Measurements from ENCODE around the gene GPR52.

Gene GPR52

DNA sequence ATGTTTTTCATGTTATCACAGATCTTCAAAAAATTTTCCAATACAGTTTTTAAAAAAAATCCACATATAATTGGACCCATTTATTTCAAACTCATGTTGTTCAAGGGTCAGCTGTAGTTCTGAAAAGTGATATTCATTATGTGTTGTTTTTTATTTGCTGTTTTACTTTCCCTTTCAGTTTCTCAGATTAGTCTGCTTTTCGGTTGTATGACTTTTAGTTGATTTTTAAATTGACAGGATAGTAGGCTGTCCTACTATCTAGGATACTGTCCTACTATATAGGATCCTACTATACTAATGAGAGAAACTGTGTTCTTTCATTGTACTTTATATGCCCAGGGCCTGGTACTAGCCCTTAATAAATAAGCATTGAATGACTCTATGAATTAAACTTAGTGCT lies 33.6 kb upstream of the GPR52 start:
- Histone ChIP-seq H3K9ac (ENCODE audit: low read length) (no peak overlapping the region), H3F3A (ENCODE audit: insufficient read depth) (peaks cover 17% of the 10 kb centered on the region), H4K20me1 (ENCODE audit: low read depth, low read length) (no peaks in the 10 kb centered on the region), H3K27ac (ENCODE audit: low read depth, low read length) (peak overlapping the region; percentile 25; the same call in 1 of the 2 replicates), H3K27me3 (ENCODE audit: low read length) (no peaks in the 10 kb centered on the region), H3K4me3 (ENCODE audit: insufficient read depth, low read length, poor library complexity, severe bottlenecking) (peak overlapping the region; percentile 5), H3K79me2 (ENCODE audit: insufficient read depth, low read length) (peaks cover 60% of the 10 kb centered on the region), H3K9me2 (replicated peaks; ENCODE audit: insufficient read depth, low read length) (no peaks in the 10 kb centered on the region), H3K36me3 (ENCODE audit: low read length) (no peaks in the 10 kb centered on the region), H3K4me2 (ENCODE audit: low read depth, low read length, poor library complexity, severe bottlenecking) (peak overlapping the region; percentile 45), H3K9me3 (ENCODE audit: insufficient read depth, low read length) (no peaks in the 10 kb centered on the region), H2AFZ (ENCODE audit: low read depth, low read length, severe bottlenecking) (no peak overlapping the region)
- TF ChIP-seq EZH2phosphoT487 (conservative IDR thresholded peaks at IDR 0.05; ENCODE audit: low read length): no peak
- TF ChIP-seq, protein P1, sequence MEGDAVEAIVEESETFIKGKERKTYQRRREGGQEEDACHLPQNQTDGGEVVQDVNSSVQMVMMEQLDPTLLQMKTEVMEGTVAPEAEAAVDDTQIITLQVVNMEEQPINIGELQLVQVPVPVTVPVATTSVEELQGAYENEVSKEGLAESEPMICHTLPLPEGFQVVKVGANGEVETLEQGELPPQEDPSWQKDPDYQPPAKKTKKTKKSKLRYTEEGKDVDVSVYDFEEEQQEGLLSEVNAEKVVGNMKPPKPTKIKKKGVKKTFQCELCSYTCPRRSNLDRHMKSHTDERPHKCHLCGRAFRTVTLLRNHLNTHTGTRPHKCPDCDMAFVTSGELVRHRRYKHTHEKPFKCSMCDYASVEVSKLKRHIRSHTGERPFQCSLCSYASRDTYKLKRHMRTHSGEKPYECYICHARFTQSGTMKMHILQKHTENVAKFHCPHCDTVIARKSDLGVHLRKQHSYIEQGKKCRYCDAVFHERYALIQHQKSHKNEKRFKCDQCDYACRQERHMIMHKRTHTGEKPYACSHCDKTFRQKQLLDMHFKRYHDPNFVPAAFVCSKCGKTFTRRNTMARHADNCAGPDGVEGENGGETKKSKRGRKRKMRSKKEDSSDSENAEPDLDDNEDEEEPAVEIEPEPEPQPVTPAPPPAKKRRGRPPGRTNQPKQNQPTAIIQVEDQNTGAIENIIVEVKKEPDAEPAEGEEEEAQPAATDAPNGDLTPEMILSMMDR (IDR thresholded peaks at IDR 0.05; ENCODE audit: insufficient read depth, low read length, poor library complexity, severe bottlenecking): no peak

DNA sequence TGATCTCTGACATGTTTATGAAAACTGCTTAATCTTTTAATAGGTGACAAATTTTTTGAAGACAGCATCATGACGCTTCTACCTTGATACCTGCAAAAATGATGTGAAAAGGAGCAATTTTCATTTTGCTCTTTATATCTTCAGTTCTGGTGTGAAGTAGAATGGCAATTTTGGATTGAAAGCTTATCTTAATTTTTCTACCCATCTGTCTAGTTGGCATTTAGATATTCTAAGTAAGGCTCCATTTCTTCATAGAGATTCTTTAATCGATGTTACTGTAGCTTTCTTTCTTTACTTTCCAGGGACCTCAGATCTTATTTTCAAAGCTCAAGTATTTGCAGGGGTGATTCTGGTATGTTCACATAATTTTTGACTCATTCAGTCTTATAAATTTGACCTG lies 32.3 kb upstream of the GPR52 start:
- Histone ChIP-seq H4K20me1 (ENCODE audit: low read depth, low read length) (no peaks in the 10 kb centered on the region), H3K9me2 (replicated peaks; ENCODE audit: insufficient read depth, low read length) (no peaks in the 10 kb centered on the region), H3F3A (ENCODE audit: insufficient read depth) (peaks cover 17% of the 10 kb centered on the region), H3K27ac (ENCODE audit: low read depth, low read length) (no peak overlapping the region), H3K36me3 (ENCODE audit: low read length) (no peaks in the 10 kb centered on the region), H3K79me2 (ENCODE audit: insufficient read depth, low read length) (peaks cover 59% of the 10 kb centered on the region), H3K27me3 (ENCODE audit: low read length) (no peaks in the 10 kb centered on the region), H3K9me3 (ENCODE audit: insufficient read depth, low read length) (no peaks in the 10 kb centered on the region), H3K4me3 (ENCODE audit: insufficient read depth, low read length, poor library complexity, severe bottlenecking) (no peak overlapping the region), H3K9ac (ENCODE audit: low read length) (no peak overlapping the region), H3K4me2 (ENCODE audit: low read depth, low read length, poor library complexity, severe bottlenecking) (no peak overlapping the region), H2AFZ (ENCODE audit: low read depth, low read length, severe bottlenecking) (no peak overlapping the region)
- TF ChIP-seq, protein P1 (IDR thresholded peaks at IDR 0.05; ENCODE audit: insufficient read depth, low read length, poor library complexity, severe bottlenecking): no peak
- TF ChIP-seq EZH2phosphoT487 (conservative IDR thresholded peaks at IDR 0.05; ENCODE audit: low read length): no peak

DNA sequence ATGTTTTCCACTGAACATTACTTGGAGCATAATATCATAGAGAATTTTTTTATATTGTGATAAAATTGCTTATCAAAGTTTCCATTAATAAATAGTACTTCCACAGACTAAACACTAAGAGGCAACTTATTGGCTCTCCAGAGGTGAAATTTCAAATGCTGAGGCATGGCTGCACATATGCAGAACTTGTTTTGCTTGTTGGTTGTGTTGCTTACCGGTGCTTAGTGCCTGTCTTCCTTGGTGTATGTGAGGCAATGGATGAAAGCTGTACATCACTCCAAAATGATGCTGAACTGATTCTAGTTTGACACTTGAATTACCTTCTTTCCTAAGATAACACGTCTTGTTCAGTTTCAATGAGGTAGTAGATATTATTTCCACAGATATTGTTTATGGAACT lies 29.8 kb upstream of the GPR52 start:
- Histone ChIP-seq H4K20me1 (ENCODE audit: low read depth, low read length) (no peaks in the 10 kb centered on the region), H3F3A (ENCODE audit: insufficient read depth) (peaks cover 17% of the 10 kb centered on the region), H3K4me3 (ENCODE audit: insufficient read depth, low read length, poor library complexity, severe bottlenecking) (no peak overlapping the region), H3K36me3 (ENCODE audit: low read length) (no peaks in the 10 kb centered on the region), H3K9ac (ENCODE audit: low read length) (no peak overlapping the region), H3K9me3 (ENCODE audit: insufficient read depth, low read length) (no peaks in the 10 kb centered on the region), H2AFZ (ENCODE audit: low read depth, low read length, severe bottlenecking) (no peak overlapping the region), H3K79me2 (ENCODE audit: insufficient read depth, low read length) (peaks cover 36% of the 10 kb centered on the region), H3K27me3 (ENCODE audit: low read length) (no peaks in the 10 kb centered on the region), H3K27ac (ENCODE audit: low read depth, low read length) (peak overlapping the region; percentile 9; the same call in 1 of the 2 replicates), H3K9me2 (replicated peaks; ENCODE audit: insufficient read depth, low read length) (no peaks in the 10 kb centered on the region), H3K4me2 (ENCODE audit: low read depth, low read length, poor library complexity, severe bottlenecking) (peak overlapping the region; percentile 35)
- TF ChIP-seq, protein P1 (IDR thresholded peaks at IDR 0.05; ENCODE audit: insufficient read depth, low read length, poor library complexity, severe bottlenecking): no peak
- no peak for TF ChIP-seq EZH2phosphoT487 (conservative IDR thresholded peaks at IDR 0.05; ENCODE audit: low read length)
